Calu3 (cell line): Measurements from ENCODE around the gene ZNF493. TPM values are rescaled to one million over a fixed set of nuclear protein-coding genes. Genes with fewer than 3 reads are reported as not detected.

Experiments used
- BruUV-seq: library from RNA; stranded (reverse); fragments of 400-500 nt; replicated peaks from 2 replicates; lab custom pipeline; 2021; lab: Mats Ljungman, UMichigan
- CTCF ChIA-PET: fragments of 300-600 bp; sonication (Branson Sonifier 250); formaldehyde crosslinking; loops from one replicate; lab custom pipeline; 2022; ENCODE audit warnings: antibody characterized with exemption; lab: Charles Lee
- DNase-seq: peaks from one replicate; pipeline ENCODE4 v3.0.0; 2022
- H3K27ac Mint-ChIP-seq: one replicate; pipeline ENCODE4 v1.8.0; 2022; ENCODE audit warnings: mixed read lengths; ENCODE audit not compliant: unreplicated experiment
- H3K27me3 Mint-ChIP-seq: one replicate; pipeline ENCODE4 v1.8.0; 2022; ENCODE audit warnings: mixed read lengths; ENCODE audit not compliant: unreplicated experiment
- H3K36me3 Mint-ChIP-seq: one replicate; pipeline ENCODE4 v1.8.0; 2022; ENCODE audit warnings: mild to moderate bottlenecking, moderate library complexity, mixed read lengths; ENCODE audit not compliant: insufficient read depth, unreplicated experiment
- H3K4me1 Mint-ChIP-seq: one replicate; pipeline ENCODE4 v1.8.0; 2022; ENCODE audit warnings: mild to moderate bottlenecking, low read depth, mixed read lengths; ENCODE audit not compliant: unreplicated experiment
- H3K4me3 Mint-ChIP-seq: one replicate; pipeline ENCODE4 v1.8.0; 2022; ENCODE audit warnings: mild to moderate bottlenecking, low read depth, moderate library complexity, mixed read lengths; ENCODE audit not compliant: unreplicated experiment
- H3K9me3 Mint-ChIP-seq: one replicate; pipeline ENCODE4 v1.8.0; 2022; ENCODE audit warnings: low read depth, mixed read lengths; ENCODE audit not compliant: unreplicated experiment
- CTCF ChIP-seq: fragments of 200-600 bp; IDR thresholded peaks from one replicate; pipeline ENCODE4 v1.8.0; 2022; ENCODE audit warnings: antibody characterized with exemption; ENCODE audit not compliant: unreplicated experiment
- intact Hi-C: fragments of 100-400 bp; cut with micrococcal nuclease; formaldehyde crosslinking; loops from one replicate; pipeline ENCODE4 v1.10.0; 2022; ENCODE audit not compliant: unreplicated experiment
- total RNA-seq: library from RNA; stranded (reverse); gene quantifications from 2 replicates; pipeline ENCODE4 v1.2.3, GENCODE V29; 2022

Gene ZNF493
- total RNA-seq, 1 experiment from 2014 or later, result 9.4 TPM

- H3K27ac Mint-ChIP-seq, result no peak overlapping the region
- no TSS peak for BruUV-seq
- no peak for TF ChIP-seq CTCF
- H3K4me1 Mint-ChIP-seq, result no peaks in the 10 kb centered on the region
- CTCF ChIA-PET, result no interaction called here
- H3K36me3 Mint-ChIP-seq, result no peaks in the 10 kb centered on the region
- intact Hi-C loops, result no loop called here
- H3K4me3 Mint-ChIP-seq, result no peak overlapping the region
- DNase-seq, result no peak
- no peaks in the 10 kb centered on the region for H3K27me3 Mint-ChIP-seq
- peaks cover 5% of the 10 kb centered on the region for H3K9me3 Mint-ChIP-seq
Measured at GRCh38 chr19:21383980-21384582, 12.9 kb upstream of the ZNF493 start.

GRCh38 chr19:21396121-21396520 is 812 bp upstream of the ZNF493 start:
- intact Hi-C loops, result no loop called here
- no TSS peak for BruUV-seq
- Mint-ChIP-seq H3K27ac (no peak overlapping the region), H3K27me3 (no peaks in the 10 kb centered on the region), H3K4me1 (no peaks in the 10 kb centered on the region), H3K36me3 (peaks cover 21% of the 10 kb centered on the region), H3K4me3 (no peak overlapping the region), H3K9me3 (peaks cover 4% of the 10 kb centered on the region)
- CTCF ChIA-PET, result no interaction called here
- no peak for TF ChIP-seq CTCF
- DNase-seq, result no peak

DNA sequence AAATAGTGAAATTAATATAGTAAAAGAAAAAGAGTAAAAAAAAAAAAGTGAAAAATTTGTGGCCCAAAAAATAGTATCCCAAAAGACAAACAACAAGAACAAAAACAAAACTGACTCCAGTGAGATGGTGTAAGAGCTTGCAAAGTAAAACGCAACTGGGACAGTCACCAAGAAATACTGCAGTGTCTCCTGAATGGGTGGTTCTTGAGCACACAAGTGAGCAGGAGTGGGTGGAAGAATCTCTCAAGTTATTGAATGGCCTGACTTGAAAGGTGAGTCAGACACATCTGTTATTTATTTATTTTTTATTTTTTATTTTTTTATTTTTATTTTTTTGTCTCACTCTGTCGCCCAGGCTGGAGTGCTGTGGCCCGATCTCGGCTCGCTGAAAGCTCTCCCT is 1.9 kb downstream of the ZNF493 start:
- H3K4me3 Mint-ChIP-seq, result no peak overlapping the region
- intact Hi-C loops, result no loop called here
- peaks cover 4% of the 10 kb centered on the region for H3K9me3 Mint-ChIP-seq
- peaks cover 21% of the 10 kb centered on the region for H3K36me3 Mint-ChIP-seq
- H3K27me3 Mint-ChIP-seq, result no peaks in the 10 kb centered on the region
- BruUV-seq, result no TSS peak
- H3K4me1 Mint-ChIP-seq, result no peaks in the 10 kb centered on the region
- no peak for TF ChIP-seq CTCF
- CTCF ChIA-PET, result no interaction called here
- DNase-seq, result no peak
- H3K27ac Mint-ChIP-seq, result no peak overlapping the region

DNA sequence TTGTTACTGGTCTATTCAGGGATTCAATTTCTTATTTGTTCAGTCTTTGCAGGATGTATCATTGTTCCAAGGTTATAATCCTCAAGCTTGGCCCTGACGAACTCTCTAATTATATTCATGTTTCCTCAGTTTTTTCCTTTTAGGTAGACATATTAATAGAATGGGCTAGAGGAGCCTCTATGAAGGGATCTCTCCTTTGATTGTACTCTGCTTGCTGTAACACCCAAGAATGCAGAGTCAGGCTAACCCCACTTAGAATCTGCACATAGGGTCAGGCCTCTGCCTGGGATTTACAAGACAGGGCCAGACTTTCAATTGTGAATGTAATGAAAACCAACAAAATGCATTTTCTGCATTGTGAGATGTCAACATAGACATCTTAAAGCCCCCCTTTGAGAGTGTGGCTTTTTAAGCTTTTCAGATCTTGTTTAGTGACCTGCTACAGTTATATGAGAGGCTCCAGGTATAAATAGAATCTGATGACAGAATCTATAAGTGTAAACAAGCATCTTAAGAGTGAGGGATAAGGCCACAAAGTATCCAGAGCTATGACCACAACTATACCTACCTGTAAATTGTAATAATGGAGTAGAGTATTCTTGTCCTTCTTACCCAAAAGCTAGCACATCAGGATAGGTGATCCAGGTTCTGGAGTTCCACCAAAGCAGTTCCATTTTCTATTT is 5.5 kb downstream of the ZNF493 start:
- Mint-ChIP-seq H3K36me3 (peaks cover 13% of the 10 kb centered on the region), H3K27ac (no peak overlapping the region), H3K4me1 (no peaks in the 10 kb centered on the region), H3K27me3 (no peaks in the 10 kb centered on the region), H3K9me3 (no peaks in the 10 kb centered on the region), H3K4me3 (no peak overlapping the region)
- no peak for DNase-seq
- BruUV-seq, result no TSS peak
- CTCF ChIA-PET, result no interaction called here
- no peak for TF ChIP-seq CTCF
- intact Hi-C loops, result no loop called here
